Activated naive CD4-positive, alpha-beta T cell treated with anti-CD3 and anti-CD28 coated beads, Interleukin-2, amount 10 ng/mL, durations not matched to agents 7 days and 5 days (primary cell): ENCODE data around the gene GRIK4.

ENCODE experiments used
- CTCF ChIA-PET: fragments of 350-600 bp; sonication (Branson Sonifier 250); formaldehyde crosslinking; loops from one replicate; lab custom pipeline; 2021; ENCODE audit warnings: antibody characterized with exemption; lab: Charles Lee
- DNase-seq: peaks from one replicate; pipeline ENCODE4 v3.0.0-alpha.2; 2020
- H3K27ac Mint-ChIP-seq: one replicate; pipeline ENCODE4 v1.8.0; 2021; ENCODE audit warnings: mild to moderate bottlenecking, moderate library complexity, mixed read lengths
- H3K27me3 Mint-ChIP-seq: one replicate; pipeline ENCODE4 v1.8.0; 2021; ENCODE audit warnings: mild to moderate bottlenecking, mixed read lengths
- H3K36me3 Mint-ChIP-seq: one replicate; pipeline ENCODE4 v1.8.0; 2021; ENCODE audit warnings: mixed read lengths
- H3K4me1 Mint-ChIP-seq: one replicate; pipeline ENCODE4 v1.8.0; 2021; ENCODE audit warnings: mixed read lengths
- H3K4me3 Mint-ChIP-seq: one replicate; pipeline ENCODE4 v1.8.0; 2021; ENCODE audit warnings: mild to moderate bottlenecking, moderate library complexity, mixed read lengths
- H3K9me3 Mint-ChIP-seq: one replicate; pipeline ENCODE4 v1.8.0; 2021; ENCODE audit warnings: mixed read lengths

The GRIK4 gene

GRCh38 chr11:120515186-120515723 is 3.7 kb downstream of the GRIK4 start:
- no peaks in the 10 kb centered on the region for H3K36me3 Mint-ChIP-seq

GRCh38 chr11:120516461-120517389 is 5.2 kb downstream of the GRIK4 start:
- Mint-ChIP-seq H3K36me3 (no peaks in the 10 kb centered on the region), H3K27me3 (peaks cover 65% of the 10 kb centered on the region), H3K27ac (no peak overlapping the region)

More at GRCh38 chr11:120515186-120515723, 3.7 kb downstream of the GRIK4 start:
- CTCF ChIA-PET: no interaction called here
- no peak overlapping the region for H3K27ac Mint-ChIP-seq
- H3K4me3 Mint-ChIP-seq: no peak overlapping the region
- no peak for DNase-seq
- no peaks in the 10 kb centered on the region for H3K9me3 Mint-ChIP-seq
- H3K4me1 Mint-ChIP-seq: peaks cover 2% of the 10 kb centered on the region
- H3K27me3 Mint-ChIP-seq: peaks cover 75% of the 10 kb centered on the region

GRCh38 chr11:120517390-120517761 is 5.8 kb downstream of the GRIK4 start:
- H3K4me1 Mint-ChIP-seq: no peaks in the 10 kb centered on the region
- peaks cover 59% of the 10 kb centered on the region for H3K27me3 Mint-ChIP-seq

More at GRCh38 chr11:120516461-120517389, 5.2 kb downstream of the GRIK4 start:
- CTCF ChIA-PET: no interaction called here
- DNase-seq: no peak
- Mint-ChIP-seq H3K4me1 (no peaks in the 10 kb centered on the region), H3K9me3 (no peaks in the 10 kb centered on the region), H3K4me3 (no peak overlapping the region)

GRCh38 chr11:120517801-120518291 is 6.3 kb downstream of the GRIK4 start:
- Mint-ChIP-seq H3K36me3 (no peaks in the 10 kb centered on the region), H3K4me1 (no peaks in the 10 kb centered on the region), H3K9me3 (no peaks in the 10 kb centered on the region), H3K27ac (no peak overlapping the region), H3K4me3 (no peak overlapping the region), H3K27me3 (peaks cover 58% of the 10 kb centered on the region)
- CTCF ChIA-PET: interaction anchor here (2.0 kb wide), 1 partner anchor 167 kb away, joined by 6 read pairs; no protein-coding TSS in a partner anchor
- no peak for DNase-seq

More at GRCh38 chr11:120517390-120517761, 5.8 kb downstream of the GRIK4 start:
- DNase-seq: no peak
- no peak overlapping the region for H3K27ac Mint-ChIP-seq
- CTCF ChIA-PET: no interaction called here
- H3K9me3 Mint-ChIP-seq: no peaks in the 10 kb centered on the region
- no peaks in the 10 kb centered on the region for H3K36me3 Mint-ChIP-seq
- H3K4me3 Mint-ChIP-seq: no peak overlapping the region

GRCh38 chr11:120518356-120518755 is 6.8 kb downstream of the GRIK4 start:
- Mint-ChIP-seq H3K27me3 (peaks cover 56% of the 10 kb centered on the region), H3K9me3 (no peaks in the 10 kb centered on the region), H3K27ac (no peak overlapping the region), H3K36me3 (no peaks in the 10 kb centered on the region), H3K4me3 (no peak overlapping the region), H3K4me1 (no peaks in the 10 kb centered on the region)
- DNase-seq: no peak
- CTCF ChIA-PET: interaction anchor here (2.0 kb wide), 1 partner anchor 166 kb away, joined by 6 read pairs; no protein-coding TSS in a partner anchor

GRCh38 chr11:120519474-120519873 is 7.9 kb downstream of the GRIK4 start:
- Mint-ChIP-seq H3K4me3 (no peak overlapping the region), H3K36me3 (no peaks in the 10 kb centered on the region), H3K27me3 (peaks cover 56% of the 10 kb centered on the region), H3K9me3 (no peaks in the 10 kb centered on the region), H3K27ac (no peak overlapping the region), H3K4me1 (no peaks in the 10 kb centered on the region)
- CTCF ChIA-PET: interaction anchor here (2.0 kb wide), 1 partner anchor 165 kb away, joined by 6 read pairs; no protein-coding TSS in a partner anchor
- DNase-seq: no peak

- Mint-ChIP-seq H3K27ac (no peak overlapping the region), H3K9me3 (no peaks in the 10 kb centered on the region), H3K4me3 (no peak overlapping the region), H3K36me3 (no peaks in the 10 kb centered on the region), H3K27me3 (peaks cover 55% of the 10 kb centered on the region), H3K4me1 (no peaks in the 10 kb centered on the region)
- DNase-seq: no peak
- CTCF ChIA-PET: no interaction called here
Measured at GRCh38 chr11:120520091-120520822, 8.7 kb downstream of the GRIK4 start.

GRCh38 chr11:120521176-120521575 is 9.6 kb downstream of the GRIK4 start:
- Mint-ChIP-seq H3K4me3 (no peak overlapping the region), H3K36me3 (no peaks in the 10 kb centered on the region), H3K4me1 (no peaks in the 10 kb centered on the region), H3K27ac (no peak overlapping the region), H3K27me3 (peaks cover 49% of the 10 kb centered on the region), H3K9me3 (no peaks in the 10 kb centered on the region)
- no peak for DNase-seq
- CTCF ChIA-PET: no interaction called here

GRCh38 chr11:120522021-120522420 is 10.5 kb downstream of the GRIK4 start:
- H3K4me3 Mint-ChIP-seq: no peak overlapping the region
- H3K27ac Mint-ChIP-seq: no peak overlapping the region
- H3K27me3 Mint-ChIP-seq: peaks cover 44% of the 10 kb centered on the region
- no peaks in the 10 kb centered on the region for H3K9me3 Mint-ChIP-seq
- H3K36me3 Mint-ChIP-seq: no peaks in the 10 kb centered on the region
- DNase-seq: no peak
- CTCF ChIA-PET: interaction anchor here (1.5 kb wide), 1 partner anchor 163 kb away, joined by 3 read pairs; no protein-coding TSS in a partner anchor
- H3K4me1 Mint-ChIP-seq: no peaks in the 10 kb centered on the region

- CTCF ChIA-PET: interaction anchor here (1.5 kb wide), 1 partner anchor 162 kb away, joined by 3 read pairs; no protein-coding TSS in a partner anchor
Measured at GRCh38 chr11:120522736-120523135, 11.2 kb downstream of the GRIK4 start.

GRCh38 chr11:120523196-120523595 is 11.6 kb downstream of the GRIK4 start:
- CTCF ChIA-PET: interaction anchor here (1.5 kb wide), 1 partner anchor 162 kb away, joined by 3 read pairs; no protein-coding TSS in a partner anchor
- peaks cover 33% of the 10 kb centered on the region for H3K27me3 Mint-ChIP-seq
- no peak overlapping the region for H3K4me3 Mint-ChIP-seq
- no peaks in the 10 kb centered on the region for H3K36me3 Mint-ChIP-seq
- H3K9me3 Mint-ChIP-seq: no peaks in the 10 kb centered on the region
- no peak overlapping the region for H3K27ac Mint-ChIP-seq
- no peaks in the 10 kb centered on the region for H3K4me1 Mint-ChIP-seq
- DNase-seq: no peak

More at GRCh38 chr11:120522736-120523135, 11.2 kb downstream of the GRIK4 start:
- H3K4me3 Mint-ChIP-seq: no peak overlapping the region
- DNase-seq: no peak
- peaks cover 37% of the 10 kb centered on the region for H3K27me3 Mint-ChIP-seq
- no peak overlapping the region for H3K27ac Mint-ChIP-seq
- H3K4me1 Mint-ChIP-seq: no peaks in the 10 kb centered on the region
- no peaks in the 10 kb centered on the region for H3K36me3 Mint-ChIP-seq
- H3K9me3 Mint-ChIP-seq: no peaks in the 10 kb centered on the region

GRCh38 chr11:120524536-120525085 is 13.1 kb downstream of the GRIK4 start:
- DNase-seq: no peak
- Mint-ChIP-seq H3K9me3 (no peaks in the 10 kb centered on the region), H3K4me1 (no peaks in the 10 kb centered on the region), H3K27ac (no peak overlapping the region), H3K4me3 (no peak overlapping the region), H3K36me3 (no peaks in the 10 kb centered on the region), H3K27me3 (peaks cover 40% of the 10 kb centered on the region)
- CTCF ChIA-PET: interaction anchor here (0.6 kb wide), 1 partner anchor 290 kb away, joined by 3 read pairs; no protein-coding TSS in a partner anchor

- Mint-ChIP-seq H3K9me3 (no peaks in the 10 kb centered on the region), H3K36me3 (no peaks in the 10 kb centered on the region), H3K4me1 (no peaks in the 10 kb centered on the region), H3K27me3 (peaks cover 40% of the 10 kb centered on the region), H3K27ac (no peak overlapping the region), H3K4me3 (no peak overlapping the region)
- CTCF ChIA-PET: no interaction called here
- DNase-seq: no peak
Measured at GRCh38 chr11:120525261-120526171, 14.0 kb downstream of the GRIK4 start.
